Common myeloid progenitor, CD34-positive (primary cell): ENCODE data around the gene NAA40.

Experiments
- CTCF ChIA-PET: fragments of 350-600 bp; sonication (Branson Sonifier 250); formaldehyde crosslinking; loops from one replicate; lab custom pipeline; 2021; ENCODE audit warnings: antibody characterized with exemption; lab: Charles Lee
- POLR2A ChIA-PET: fragments of 350-600 bp; sonication (Branson Sonifier 250); formaldehyde crosslinking; loops from one replicate; lab custom pipeline; 2021; ENCODE audit warnings: antibody characterized with exemption; lab: Charles Lee
- DNase-seq, 3 donors: peaks; one replicate each; pipeline versions ENCODE4 v3.0.0 to v3.0.0-alpha.2; 2013
- H3K27ac ChIP-seq, 2 experiments: 1 replicate in 1 of 2; 2 replicates in 1 of 2; pipeline ENCODE4 v1.7.0; 2013; ENCODE audit warnings: inconsistent platforms in 2 of 2, low read length in 2 of 2, mild to moderate bottlenecking in 2 of 2, low read depth in 1 of 2, moderate library complexity in 1 of 2; ENCODE audit not compliant: severe bottlenecking in 2 of 2, insufficient read depth in 1 of 2, poor library complexity in 1 of 2
- H3K27me3 ChIP-seq, 5 experiments: replicated peaks in 2 of 5; 1 replicate in 3 of 5; 2 replicates in 2 of 5; pipeline versions ENCODE4 v1.6.1 to v1.7.0; 2013; ENCODE audit warnings: low read length in 4 of 5, mild to moderate bottlenecking in 2 of 5, moderate library complexity in 2 of 5, inconsistent platforms in 1 of 5; ENCODE audit not compliant: insufficient read depth in 5 of 5, control insufficient read depth in 4 of 5
- H3K36me3 ChIP-seq, 4 experiments: 1 replicate in 2 of 4; 2 replicates in 2 of 4; pipeline versions ENCODE4 v1.6.1 to v1.7.0; 2013; ENCODE audit warnings: low read length in 3 of 4, control low read depth in 1 of 4, mild to moderate bottlenecking in 1 of 4; ENCODE audit not compliant: control insufficient read depth in 4 of 4, insufficient read depth in 4 of 4
- H3K4me1 ChIP-seq, 4 experiments: 1 replicate in 3 of 4; 2 replicates in 1 of 4; pipeline versions ENCODE4 v1.6.1 to v1.7.1; 2013; ENCODE audit warnings: low read length in 3 of 4, mild to moderate bottlenecking in 3 of 4, control low read depth in 1 of 4, inconsistent platforms in 1 of 4, moderate library complexity in 1 of 4; ENCODE audit not compliant: control insufficient read depth in 4 of 4, insufficient read depth in 4 of 4; ENCODE audit errors: control extremely low read depth in 1 of 4
- H3K4me3 ChIP-seq, 7 experiments: 1 replicate in 4 of 7; 2 replicates in 3 of 7; pipeline versions ENCODE4 v1.5.1 to v1.7.0; 2013; ENCODE audit warnings: mild to moderate bottlenecking in 7 of 7, low read length in 6 of 7, moderate library complexity in 6 of 7, inconsistent platforms in 2 of 7, low read depth in 2 of 7, control low read depth in 1 of 7; ENCODE audit not compliant: insufficient read depth in 4 of 7, control insufficient read depth in 1 of 7; ENCODE audit errors: extremely low read depth in 1 of 7
- H3K9me3 ChIP-seq, 5 experiments: 1 replicate in 4 of 5; 2 replicates in 1 of 5; pipeline versions ENCODE4 v1.6.1 to v1.7.1; 2013; ENCODE audit warnings: low read length in 4 of 5, mild to moderate bottlenecking in 2 of 5, inconsistent platforms in 1 of 5, low read depth in 1 of 5, moderate library complexity in 1 of 5; ENCODE audit not compliant: control insufficient read depth in 4 of 5, insufficient read depth in 2 of 5; ENCODE audit errors: control extremely low read depth in 1 of 5
- WGBS: methylation state at CpG from one replicate; pipeline ENCODE4 v1.1.5; 2013; ENCODE audit not compliant: insufficient coverage; 5-methylcytosine and 5-hydroxymethylcytosine counted together

The NAA40 gene

DNA sequence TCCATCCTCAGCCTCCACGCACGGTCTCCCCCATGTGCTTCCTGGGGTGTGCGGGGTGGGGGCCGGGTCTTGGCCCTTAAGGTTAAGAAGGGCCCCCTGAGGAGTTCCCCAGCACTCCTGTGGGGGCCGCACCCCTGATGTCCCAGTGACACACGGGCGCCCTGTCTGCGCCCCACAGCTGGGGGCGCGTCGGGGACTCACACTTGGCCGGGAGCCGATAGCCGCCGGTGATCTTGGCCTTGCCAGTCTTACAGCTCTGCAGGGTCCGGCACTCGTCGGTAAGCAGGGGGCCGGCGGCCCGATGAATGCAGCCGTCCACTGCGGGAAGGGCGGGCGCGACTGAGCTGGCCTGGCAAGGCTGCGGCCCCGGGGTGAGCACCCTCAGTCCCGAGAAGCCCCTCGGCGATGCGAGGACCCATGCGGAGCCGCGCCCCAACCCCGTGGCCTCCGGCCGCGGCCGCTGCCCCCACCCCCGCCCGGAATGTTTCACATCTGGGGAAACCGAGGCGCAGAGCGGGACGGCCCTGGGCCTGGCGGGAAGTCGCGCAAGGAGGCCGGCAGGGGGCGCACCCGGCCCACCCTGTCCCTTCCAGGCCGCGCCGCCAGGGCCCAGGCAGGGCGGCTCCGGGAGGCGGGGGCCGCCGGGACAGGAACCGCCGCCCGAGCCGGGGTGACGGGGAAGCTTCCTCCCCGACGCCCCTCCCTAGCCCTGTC lies 61.4 kb downstream of the NAA40 start:
- Histone ChIP-seq H3K9me3 (no peaks in the 10 kb centered on the region), H3K4me3 (peak overlapping the region in 4 of 7 experiments; percentile 19 to 61 (median 54)), H3K27me3 (peaks cover 0 to 61% (median 3%) of the 10 kb centered on the region in 5 experiments), H3K4me1 (peaks cover 0 to 53% (median 39%) of the 10 kb centered on the region in 4 experiments), H3K27ac (no peak overlapping the region), H3K36me3 (peaks cover 6 to 30% (median 24%) of the 10 kb centered on the region in 4 experiments)
- DNase-seq, result peak; percentile 79 to 84 (median 82)
- POLR2A ChIA-PET, result interaction anchor here (0.6 to 1.4 kb wide), 4 partner anchors 10 to 150 kb away, joined by 3 to 6 read pairs (median 4); no protein-coding TSS in a partner anchor
- CTCF ChIA-PET, result interaction anchor here (0.6 to 6.8 kb wide), 20 partner anchors 9 to 307 kb away, joined by 3 to 130 read pairs (median 4); no protein-coding TSS in a partner anchor
- under 1% methylated on average over 45 of the region's 67 CpGs for WGBS

DNA sequence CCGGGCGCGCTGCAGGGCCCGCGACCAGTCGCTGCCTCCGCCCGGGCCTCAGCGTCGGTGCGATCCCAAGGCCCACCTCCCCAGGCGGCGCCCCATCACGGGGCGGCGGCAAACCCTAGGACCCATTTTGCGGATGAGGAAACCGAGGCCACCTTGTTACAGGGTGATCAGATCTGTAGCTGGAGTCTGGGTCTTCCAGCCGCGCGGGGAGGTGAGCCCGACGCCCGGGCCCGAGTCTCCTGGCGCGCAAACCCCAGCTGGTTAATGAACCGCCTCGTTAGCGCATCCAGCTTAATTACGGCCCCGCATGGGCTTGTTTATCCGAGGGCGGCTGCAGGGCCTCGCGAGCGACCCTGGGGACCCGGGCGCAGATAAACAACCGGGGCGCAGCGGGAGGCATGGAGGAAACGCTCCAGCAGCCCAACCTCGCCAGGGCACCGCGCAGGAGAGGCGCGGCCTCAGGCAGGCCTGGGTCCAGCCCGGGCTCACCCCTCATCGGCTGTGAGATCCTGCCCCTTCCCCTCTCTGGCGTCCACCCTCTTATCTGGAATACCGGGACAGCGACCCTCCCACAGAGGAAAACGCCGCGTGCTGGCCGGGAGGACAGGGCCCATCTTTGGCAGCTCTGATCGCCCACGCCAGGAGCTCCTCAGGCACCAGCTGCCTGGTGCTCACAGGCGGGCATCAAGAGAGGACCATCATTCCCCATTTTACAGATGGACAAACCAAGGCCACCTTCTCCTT lies 62.1 kb downstream of the NAA40 start:
- Histone ChIP-seq H3K36me3 (peaks cover 5 to 30% (median 21%) of the 10 kb centered on the region in 4 experiments), H3K27ac (no peak overlapping the region), H3K9me3 (no peaks in the 10 kb centered on the region), H3K4me1 (peaks cover 0 to 53% (median 39%) of the 10 kb centered on the region in 4 experiments), H3K27me3 (peaks cover 0 to 68% (median 5%) of the 10 kb centered on the region in 5 experiments), H3K4me3 (peak overlapping the region in 3 of 7 experiments; percentile 40 to 61 (median 42))
- ChIA-PET POLR2A (interaction anchor here (0.6 to 1.4 kb wide), 5 partner anchors 10 to 149 kb away, joined by 3 to 6 read pairs (median 4); no protein-coding TSS in a partner anchor), CTCF (interaction anchor here (0.6 to 6.8 kb wide), 30 partner anchors 8 to 306 kb away, joined by 3 to 130 read pairs (median 4); partner anchors contain the start of genes COX8A and FERMT3)
- 18% methylated on average over 45 of the region's 60 CpGs for WGBS
- no peak for DNase-seq

DNA sequence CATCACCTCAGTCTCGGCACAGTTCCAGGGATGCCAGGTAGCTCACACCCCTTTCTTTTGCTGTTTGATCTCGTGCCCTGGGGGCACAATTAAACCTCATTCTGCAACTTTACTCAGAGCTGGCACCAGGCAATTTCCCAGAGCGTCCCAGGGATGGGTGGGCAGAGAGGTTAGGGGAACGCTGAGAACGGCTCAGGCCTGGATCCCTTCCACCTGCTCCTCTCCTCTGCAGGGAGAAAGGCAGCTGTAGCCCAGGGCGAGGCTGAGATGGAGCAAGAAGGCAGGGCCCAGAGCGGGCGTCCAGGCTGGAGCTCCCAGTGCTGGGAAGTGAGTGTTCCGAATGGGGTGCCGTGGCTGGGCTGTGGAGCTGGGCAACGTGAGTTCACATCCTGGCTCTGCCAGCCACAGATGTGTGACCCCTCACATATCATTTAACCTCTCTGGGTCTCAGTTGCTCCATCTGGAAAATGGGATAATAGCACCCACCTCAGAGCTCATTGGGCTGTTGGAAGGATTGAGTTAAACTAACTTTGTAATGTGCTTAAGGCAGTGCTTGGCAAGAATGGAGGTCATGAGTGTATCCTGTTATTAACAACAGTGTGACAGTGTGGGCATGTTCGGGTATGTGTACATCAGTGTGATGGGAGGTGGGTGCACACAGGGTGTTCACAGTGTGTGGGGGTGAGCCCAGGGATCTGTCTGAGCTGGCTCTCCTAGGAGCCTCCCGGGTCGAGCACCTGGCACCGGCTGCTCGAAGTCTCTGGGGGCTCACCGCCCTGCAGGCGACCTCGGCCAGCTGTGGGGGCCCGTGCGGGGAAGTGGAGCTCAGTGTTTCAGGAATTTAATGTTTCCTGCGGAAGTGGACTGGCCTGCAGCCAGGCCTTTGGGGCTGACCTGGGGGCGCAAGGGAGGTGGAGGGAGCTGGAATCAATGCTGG lies 63.0 kb downstream of the NAA40 start:
- POLR2A ChIA-PET, result interaction anchor here (0.7 to 1.3 kb wide), 3 partner anchors 35 to 147 kb away, joined by 4 to 6 read pairs (median 4); no protein-coding TSS in a partner anchor
- CTCF ChIA-PET, result interaction anchor here (0.7 to 6.8 kb wide), 29 partner anchors 8 to 204 kb away, joined by 3 to 130 read pairs (median 4); partner anchors contain the start of genes COX8A and FERMT3
- peak; percentile 52 to 84 (median 81) for DNase-seq
- Histone ChIP-seq H3K4me3 (peak overlapping the region in 2 of 7 experiments; percentile 4 to 28), H3K27ac (no peak overlapping the region), H3K9me3 (no peaks in the 10 kb centered on the region), H3K4me1 (peaks cover 0 to 54% (median 40%) of the 10 kb centered on the region in 4 experiments), H3K36me3 (peaks cover 3 to 22% (median 14%) of the 10 kb centered on the region in 4 experiments), H3K27me3 (peaks cover 0 to 77% (median 9%) of the 10 kb centered on the region in 5 experiments)
- 34% methylated on average over 20 of the region's 23 CpGs for WGBS

DNA sequence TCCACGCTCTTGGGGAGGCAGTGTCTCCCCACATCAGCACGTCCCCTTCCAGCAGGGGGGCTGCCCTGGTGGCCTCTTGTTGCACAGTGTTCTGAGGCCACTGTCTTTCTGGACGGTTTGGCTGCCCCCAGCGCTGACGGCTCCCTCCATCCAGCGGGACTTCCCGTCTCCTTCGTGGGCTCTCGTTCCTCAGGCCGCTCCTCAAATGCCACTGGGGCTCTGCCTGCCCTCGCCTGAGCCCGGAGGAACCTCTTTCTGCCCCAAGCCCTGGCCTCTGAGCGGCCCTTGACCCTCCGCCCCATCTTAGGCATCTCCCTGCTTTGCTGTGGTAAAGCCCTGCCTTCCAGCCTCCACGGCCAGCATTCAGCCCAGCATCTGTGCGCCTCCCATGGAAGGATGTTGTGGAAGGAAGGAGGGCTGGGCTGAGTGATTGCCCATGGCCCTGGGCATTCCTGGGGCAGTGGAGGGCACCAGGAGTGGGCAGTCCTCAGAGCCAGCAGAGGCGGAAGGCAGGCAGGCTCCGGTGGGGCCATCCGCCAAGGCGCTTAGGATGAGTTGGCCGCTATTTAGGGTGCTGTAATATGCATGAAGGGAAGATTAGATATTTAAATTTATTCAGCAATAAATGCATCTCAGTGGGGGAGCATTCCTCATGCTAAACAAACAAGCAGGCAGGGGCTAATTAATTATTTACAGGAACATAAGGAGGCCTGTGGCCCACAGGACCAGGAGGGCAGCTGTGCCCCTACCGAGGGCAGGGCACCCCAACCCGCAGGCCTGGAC lies 65.2 kb downstream of the NAA40 start:
- Histone ChIP-seq H3K36me3 (peaks cover 0 to 1% (median 0%) of the 10 kb centered on the region in 4 experiments), H3K4me3 (no peak overlapping the region), H3K4me1 (peaks cover 0 to 56% (median 46%) of the 10 kb centered on the region in 4 experiments), H3K27me3 (peaks cover 0 to 87% (median 10%) of the 10 kb centered on the region in 5 experiments), H3K9me3 (no peaks in the 10 kb centered on the region), H3K27ac (no peak overlapping the region)
- ChIA-PET POLR2A (no interaction called here), CTCF (interaction anchor here (0.8 to 6.8 kb wide), 3 partner anchors 128 to 146 kb away, joined by 3 to 130 read pairs (median 5); no protein-coding TSS in a partner anchor)
- DNase-seq, result peak in 2 of 3 donors; percentile 34 to 41
- 45% methylated on average over 17 of the region's 23 CpGs for WGBS

DNA sequence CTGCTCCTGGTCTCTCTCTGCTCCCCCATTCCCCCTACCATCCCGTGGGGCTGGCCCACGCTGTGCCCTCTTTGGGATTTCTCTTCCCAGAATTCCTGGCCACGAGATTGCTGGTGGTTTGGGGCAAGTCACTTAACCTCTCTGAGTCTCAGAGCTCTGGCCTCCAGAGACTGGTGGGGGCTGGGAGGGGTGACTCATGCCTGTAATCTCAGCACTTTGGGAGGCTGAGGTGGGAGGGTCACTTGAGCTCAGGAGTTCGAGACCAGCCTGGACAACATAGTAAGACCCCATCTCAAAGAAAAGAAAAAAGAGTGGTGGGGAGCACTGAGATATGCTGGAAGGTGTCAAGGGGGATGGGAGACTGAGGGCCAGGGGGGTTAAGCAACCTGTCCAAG lies 65.8 kb downstream of the NAA40 start:
- Histone ChIP-seq H3K4me3 (no peak overlapping the region), H3K4me1 (peaks cover 0 to 50% (median 43%) of the 10 kb centered on the region in 4 experiments), H3K9me3 (no peaks in the 10 kb centered on the region), H3K27me3 (peaks cover 0 to 87% (median 13%) of the 10 kb centered on the region in 5 experiments), H3K36me3 (no peaks in the 10 kb centered on the region), H3K27ac (no peak overlapping the region)
- POLR2A ChIA-PET, result no interaction called here
- WGBS, result 100% methylated on average over 1 of the region's 4 CpGs
- DNase-seq, result no peak
- CTCF ChIA-PET, result interaction anchor here (1.2 kb wide), 1 partner anchor 79 kb away, joined by 3 read pairs; no protein-coding TSS in a partner anchor
